Transverse colon (tissue), 4 donors: Measurements from ENCODE around the gene LGALS8. TPM values are rescaled to one million over a fixed set of nuclear protein-coding genes. Genes with fewer than 3 reads are reported as not detected.

Experiments used
- DNase-seq: peaks from one replicate; pipeline ENCODE4 v3.0.0-alpha.2; 2019
- H3K27ac ChIP-seq, 4 donors: fragments of 200-600 bp; sonication (generic); 2 replicates each; pipeline ENCODE4 v1.5.1; 2016 to 2018; ENCODE audit warnings: inconsistent platforms in 4 of 4
- H3K27me3 ChIP-seq: fragments of 200-600 bp; sonication (generic); 2 replicates; pipeline ENCODE4 v1.5.1; 2017; ENCODE audit warnings: inconsistent platforms
- H3K36me3 ChIP-seq, 4 donors: fragments of 200-600 bp; sonication (generic); 2 replicates each; pipeline ENCODE4 v1.5.1; 2017 to 2019; ENCODE audit warnings: inconsistent platforms in 4 of 4
- H3K4me1 ChIP-seq, 4 donors: fragments of 200-600 bp; sonication (generic); 2 replicates each; pipeline ENCODE4 v1.5.1; 2017 to 2020; ENCODE audit warnings: inconsistent platforms in 4 of 4
- H3K4me3 ChIP-seq, 4 donors: fragments of 200-600 bp; sonication (generic); 1 replicate in 1 of 4; 2 replicates in 3 of 4; pipeline versions ENCODE4 v1.5.1 to v1.6.1; 2017 to 2019; ENCODE audit warnings: inconsistent platforms in 4 of 4
- H3K9me3 ChIP-seq, 2 donors: fragments of 200-600 bp; sonication (generic); 2 replicates each; pipeline ENCODE4 v1.5.1; 2017 to 2019; ENCODE audit warnings: inconsistent platforms in 2 of 2
- EP300 ChIP-seq: sonication (generic); formaldehyde crosslinking; IDR thresholded peaks from one replicate; pipeline ENCODE4 v1.6.1; 2017; ENCODE audit warnings: antibody characterized with exemption, low read depth
- POLR2A ChIP-seq: fragments of 450-650 bp; IDR thresholded peaks from one replicate; pipeline ENCODE4 v1.6.1; 2016; ENCODE audit warnings: antibody characterized with exemption, mild to moderate bottlenecking, moderate library complexity
- POLR2AphosphoS5 ChIP-seq, 3 donors: sonication (generic); formaldehyde crosslinking; IDR thresholded peaks; one replicate each; pipeline ENCODE4 v1.6.1; 2016; ENCODE audit warnings: antibody characterized with exemption in 3 of 3
- WGBS, 2 donors: methylation state at CpG; one replicate each; pipeline ENCODE4 v1.1.5; 2018; ENCODE audit warnings: low coverage in 1 of 2; 5-methylcytosine and 5-hydroxymethylcytosine counted together
- in situ Hi-C, 4 donors: fragments of 200-750 bp; cut with MboI; loops; one replicate each; pipeline versions ENCODE4 v1.15.0 to v1.15.1; 2017; ENCODE audit warnings: low sequenced_read_pairs in 3 of 4, low pct_ligation_motif_present in 1 of 4, low pct_unique_long_range_greater_than_20kb in 1 of 4
- intact Hi-C: fragments of 100-400 bp; cut with DNase I; formaldehyde crosslinking; loops from one replicate; pipeline ENCODE4 v1.15.1; 2023; ENCODE audit warnings: low total_unique reads
- total RNA-seq, 4 donors: library from RNA; depleted of rRNA; stranded (reverse); fragments of >200 nt; gene quantifications; one replicate each; pipeline ENCODE4 v1.1.0, GENCODE V29; 2016
- TF ChIP-seq, protein P1 (sequence below), 5 experiments: fragments of 200-600 bp in 3 of 5; fragments of 450-650 bp in 2 of 5; sonication (generic) in 3 of 5; IDR thresholded peaks; 1 replicate in 2 of 5; 2 replicates in 3 of 5; pipeline ENCODE4 v1.5.1; 2016 to 2017; ENCODE audit warnings: antibody characterized with exemption in 5 of 5, inconsistent platforms in 3 of 5, mild to moderate bottlenecking in 2 of 5, moderate library complexity in 1 of 5

The LGALS8 gene
- total RNA-seq, 4 donors from 2014 or later: 38.2 to 88.1 (median 59.3) TPM

GRCh38 chr1:236553370-236553769 lies 29.6 kb downstream of the LGALS8 start:
- Histone ChIP-seq H3K27me3 (no peaks in the 10 kb centered on the region), H3K36me3 (peaks cover 0 to 91% (median 41%) of the 10 kb centered on the region in 4 donors), H3K27ac (no peak overlapping the region), H3K9me3 (no peaks in the 10 kb centered on the region), H3K4me1 (no peaks in the 10 kb centered on the region), H3K4me3 (no peak overlapping the region)
- intact Hi-C loops (no loop called here), in situ Hi-C loops (no loop called here)
- TF ChIP-seq POLR2A (no peak), EP300 (no peak), POLR2AphosphoS5 (IDR thresholded peaks at IDR 0.05) (no peak)
- TF ChIP-seq, protein P1, sequence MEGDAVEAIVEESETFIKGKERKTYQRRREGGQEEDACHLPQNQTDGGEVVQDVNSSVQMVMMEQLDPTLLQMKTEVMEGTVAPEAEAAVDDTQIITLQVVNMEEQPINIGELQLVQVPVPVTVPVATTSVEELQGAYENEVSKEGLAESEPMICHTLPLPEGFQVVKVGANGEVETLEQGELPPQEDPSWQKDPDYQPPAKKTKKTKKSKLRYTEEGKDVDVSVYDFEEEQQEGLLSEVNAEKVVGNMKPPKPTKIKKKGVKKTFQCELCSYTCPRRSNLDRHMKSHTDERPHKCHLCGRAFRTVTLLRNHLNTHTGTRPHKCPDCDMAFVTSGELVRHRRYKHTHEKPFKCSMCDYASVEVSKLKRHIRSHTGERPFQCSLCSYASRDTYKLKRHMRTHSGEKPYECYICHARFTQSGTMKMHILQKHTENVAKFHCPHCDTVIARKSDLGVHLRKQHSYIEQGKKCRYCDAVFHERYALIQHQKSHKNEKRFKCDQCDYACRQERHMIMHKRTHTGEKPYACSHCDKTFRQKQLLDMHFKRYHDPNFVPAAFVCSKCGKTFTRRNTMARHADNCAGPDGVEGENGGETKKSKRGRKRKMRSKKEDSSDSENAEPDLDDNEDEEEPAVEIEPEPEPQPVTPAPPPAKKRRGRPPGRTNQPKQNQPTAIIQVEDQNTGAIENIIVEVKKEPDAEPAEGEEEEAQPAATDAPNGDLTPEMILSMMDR (IDR thresholded peaks at IDR 0.05): no peak
- no peak for DNase-seq
- 82 to 83% methylated on average over 3 to 8 of the region's 8 CpGs for WGBS, 2 donors

DNA sequence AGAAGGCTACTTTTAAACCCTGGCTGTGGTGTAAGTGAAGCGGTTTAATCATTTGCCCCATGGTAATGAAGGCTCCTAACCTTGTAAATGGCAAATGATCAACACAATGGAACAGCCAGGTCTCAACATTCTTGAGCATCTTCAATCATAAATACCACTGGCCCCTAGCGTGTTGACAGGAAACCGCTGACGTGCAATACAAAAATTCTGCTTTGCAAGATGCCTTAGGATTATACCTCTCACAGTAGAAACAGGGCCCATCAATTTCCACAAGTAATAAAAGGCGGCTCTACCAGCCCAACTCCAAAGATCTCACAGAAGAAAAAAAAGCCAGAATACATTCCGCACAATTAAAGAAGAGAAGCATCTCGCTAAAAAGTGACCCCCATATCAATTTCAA lies 32.8 kb downstream of the LGALS8 start:
- H3K27ac ChIP-seq: no peak overlapping the region
- in situ Hi-C loops: no loop called here
- no peak for DNase-seq
- H3K36me3 ChIP-seq: peaks cover 0 to 73% (median 31%) of the 10 kb centered on the region in 4 donors
- H3K4me3 ChIP-seq: no peak overlapping the region
- no peaks in the 10 kb centered on the region for H3K4me1 ChIP-seq
- H3K27me3 ChIP-seq: no peaks in the 10 kb centered on the region
- WGBS, 2 donors: 93 to 95% methylated on average over 3 to 7 of the region's 7 CpGs
- TF ChIP-seq, protein P1 (IDR thresholded peaks at IDR 0.05): no peak
- no peak for TF ChIP-seq POLR2AphosphoS5 (IDR thresholded peaks at IDR 0.05)
- no peak for TF ChIP-seq POLR2A
- TF ChIP-seq EP300: no peak
- intact Hi-C loops: no loop called here
- H3K9me3 ChIP-seq: no peaks in the 10 kb centered on the region

DNA sequence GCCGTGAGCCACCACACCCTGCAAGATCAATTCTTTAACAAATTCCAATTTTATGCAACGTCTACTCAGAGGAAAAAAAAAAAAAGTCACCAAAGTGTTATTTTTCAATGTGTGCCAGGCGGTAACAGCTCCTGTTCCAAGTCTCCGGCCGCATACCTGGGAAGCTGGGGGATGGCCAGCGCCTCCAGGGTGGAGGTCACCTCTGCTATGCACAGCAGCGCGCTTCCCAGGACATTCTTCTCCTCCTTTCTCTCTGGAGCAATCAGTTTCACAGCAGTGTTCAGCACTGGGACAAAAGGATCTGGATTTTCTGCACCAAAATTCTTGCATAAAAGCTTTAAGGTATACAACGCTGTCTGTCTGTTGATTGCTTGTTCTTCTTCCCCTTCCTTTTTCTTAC lies 34.3 kb downstream of the LGALS8 start:
- Histone ChIP-seq H3K4me3 (no peak overlapping the region), H3K27me3 (no peaks in the 10 kb centered on the region), H3K36me3 (peaks cover 0 to 74% (median 26%) of the 10 kb centered on the region in 4 donors), H3K9me3 (no peaks in the 10 kb centered on the region), H3K27ac (no peak overlapping the region), H3K4me1 (no peaks in the 10 kb centered on the region)
- TF ChIP-seq, protein P1 (IDR thresholded peaks at IDR 0.05): no peak
- WGBS, 2 donors: 92 to 100% methylated on average over 8 to 9 of the region's 9 CpGs
- intact Hi-C loops (no loop called here), in situ Hi-C loops (no loop called here)
- no peak for DNase-seq

GRCh38 chr1:236558846-236559245 lies 35.1 kb downstream of the LGALS8 start:
- 97% methylated on average over 3 of the region's 3 CpGs; no CpG with 5 or more reads in 1 of the 2 donors for WGBS, 2 donors
- peaks cover 0 to 73% (median 25%) of the 10 kb centered on the region in 4 donors for H3K36me3 ChIP-seq
- no peaks in the 10 kb centered on the region for H3K27me3 ChIP-seq
- in situ Hi-C loops (no loop called here), intact Hi-C loops (no loop called here)
- TF ChIP-seq, protein P1 (IDR thresholded peaks at IDR 0.05): no peak
- TF ChIP-seq POLR2AphosphoS5 (IDR thresholded peaks at IDR 0.05) (no peak), POLR2A (no peak)
- H3K4me3 ChIP-seq: no peak overlapping the region
- no peak for DNase-seq
- H3K27ac ChIP-seq: no peak overlapping the region
- no peaks in the 10 kb centered on the region for H3K9me3 ChIP-seq
- no peaks in the 10 kb centered on the region for H3K4me1 ChIP-seq
